ENCODE measurements around the gene PDXP.

The PDXP gene

DNA sequence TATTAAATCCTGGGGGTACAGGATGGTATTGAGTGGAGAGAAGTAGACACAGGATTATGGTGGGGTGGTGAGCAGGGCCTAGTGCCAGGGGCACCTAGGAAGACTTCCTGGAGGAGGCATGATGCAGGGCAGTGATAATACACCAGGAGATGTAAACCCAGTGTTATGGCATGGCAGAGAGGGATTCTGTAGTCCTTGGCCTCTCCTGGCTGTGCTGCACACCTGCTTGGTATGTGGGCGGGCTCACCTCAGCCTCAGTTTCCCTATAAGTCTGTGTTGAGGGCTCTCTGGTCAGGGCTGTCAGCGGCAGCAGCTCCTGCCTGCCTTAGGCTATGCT is 2.2 kb downstream of the PDXP start:
- Histone ChIP-seq H3K9me3 (ENCODE audit: control insufficient read depth in 1 of 2, low read length in 2 of 2) (no peaks in the 10 kb centered on the region), H3K36me3 (ENCODE audit: control insufficient read depth in 1 of 2, insufficient read depth in 2 of 2, low read length in 2 of 2) (peaks cover 3 to 11% of the 10 kb centered on the region in 2 donors), H3K9ac (ENCODE audit: low read depth in 1 of 2, low read length in 2 of 2) (peak overlapping the region; percentile 77 to 98), H3K27ac (ENCODE audit: low read depth, low read length) (peak overlapping the region; percentile 72), H3K4me1 (ENCODE audit: control insufficient read depth in 1 of 2, insufficient read depth in 2 of 2, low read length in 2 of 2) (peaks cover 39 to 43% of the 10 kb centered on the region in 2 donors), H3K27me3 (ENCODE audit: control insufficient read depth in 1 of 2, insufficient read depth in 2 of 2, low read length in 2 of 2) (no peaks in the 10 kb centered on the region), H3K4me3 (ENCODE audit: low read depth in 1 of 2, low read length in 2 of 2) (peak overlapping the region; percentile 72 to 90)

- Histone ChIP-seq H3K27me3 (ENCODE audit: control insufficient read depth in 1 of 2, insufficient read depth in 2 of 2, low read length in 2 of 2) (no peaks in the 10 kb centered on the region), H3K4me1 (ENCODE audit: control insufficient read depth in 1 of 2, insufficient read depth in 2 of 2, low read length in 2 of 2) (peaks cover 39 to 41% of the 10 kb centered on the region in 2 donors), H3K36me3 (ENCODE audit: control insufficient read depth in 1 of 2, insufficient read depth in 2 of 2, low read length in 2 of 2) (peaks cover 8 to 18% of the 10 kb centered on the region in 2 donors), H3K9me3 (ENCODE audit: control insufficient read depth in 1 of 2, low read length in 2 of 2) (no peaks in the 10 kb centered on the region), H3K27ac (ENCODE audit: low read depth, low read length) (peak overlapping the region; percentile 72), H3K9ac (ENCODE audit: low read depth in 1 of 2, low read length in 2 of 2) (peak overlapping the region; percentile 77 to 98), H3K4me3 (ENCODE audit: low read depth in 1 of 2, low read length in 2 of 2) (peak overlapping the region; percentile 72 to 90)
These were observed 2.8 kb downstream of the PDXP start for GRCh38 chr22:37661160-37661924.

DNA sequence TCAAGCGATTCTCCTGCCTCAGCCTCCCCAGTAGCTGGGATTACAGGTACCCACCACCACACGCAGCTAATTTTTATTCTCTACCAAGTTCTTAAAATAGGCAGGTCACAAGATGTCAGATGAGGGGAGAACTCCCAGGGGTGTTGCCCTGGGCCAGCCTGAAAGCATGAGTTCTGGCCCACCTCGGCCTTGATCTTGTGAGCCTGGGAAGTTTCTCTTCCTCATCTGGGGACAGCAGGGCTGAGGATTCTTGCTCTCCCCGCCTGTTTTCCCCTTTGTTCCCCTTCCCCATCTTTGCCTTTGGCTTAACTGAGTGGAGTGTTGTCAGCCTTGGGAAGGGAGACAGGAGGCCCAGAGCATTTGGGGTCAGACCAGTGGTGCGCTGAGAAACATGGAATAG is 3.5 kb downstream of the PDXP start:
- Histone ChIP-seq H3K36me3 (ENCODE audit: control insufficient read depth in 1 of 2, insufficient read depth in 2 of 2, low read length in 2 of 2) (peaks cover 14 to 25% of the 10 kb centered on the region in 2 donors), H3K4me3 (ENCODE audit: low read depth in 1 of 2, low read length in 2 of 2) (no peak overlapping the region), H3K4me1 (ENCODE audit: control insufficient read depth in 1 of 2, insufficient read depth in 2 of 2, low read length in 2 of 2) (peaks cover 39 to 41% of the 10 kb centered on the region in 2 donors), H3K27ac (ENCODE audit: low read depth, low read length) (no peak overlapping the region), H3K27me3 (ENCODE audit: control insufficient read depth in 1 of 2, insufficient read depth in 2 of 2, low read length in 2 of 2) (no peaks in the 10 kb centered on the region), H3K9ac (ENCODE audit: low read depth in 1 of 2, low read length in 2 of 2) (no peak overlapping the region), H3K9me3 (ENCODE audit: control insufficient read depth in 1 of 2, low read length in 2 of 2) (no peaks in the 10 kb centered on the region)

DNA sequence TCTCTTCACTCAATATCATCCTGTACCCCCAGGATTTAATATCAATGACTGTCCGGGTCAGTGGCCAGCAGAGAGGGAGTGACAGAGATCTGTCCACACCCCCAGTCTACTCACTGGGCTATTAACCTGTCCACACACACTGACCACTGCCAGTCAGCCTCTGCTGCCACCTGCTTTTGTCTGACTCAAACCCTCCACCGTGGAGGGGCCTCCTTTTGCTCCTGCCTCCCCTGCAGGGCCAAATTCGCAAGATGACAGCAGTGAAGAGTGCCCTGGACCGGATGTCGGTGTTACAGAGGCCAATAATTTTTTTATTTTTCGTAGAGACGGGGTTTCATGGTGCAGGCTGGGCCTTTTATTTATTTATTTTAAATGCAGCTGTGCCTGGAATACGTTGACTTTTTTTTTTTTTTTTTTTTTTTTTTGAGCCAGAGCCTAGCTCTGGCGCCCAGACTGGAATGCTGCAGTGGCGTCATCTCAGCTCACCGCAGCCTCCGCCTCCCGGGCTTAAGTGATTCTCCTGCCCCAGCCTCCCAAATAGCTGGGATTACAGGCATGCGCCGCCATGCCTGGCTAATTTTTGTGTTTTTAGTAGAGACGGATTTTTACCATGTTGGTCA is 5.1 kb downstream of the PDXP start:
- Histone ChIP-seq H3K9me3 (ENCODE audit: control insufficient read depth in 1 of 2, low read length in 2 of 2) (no peaks in the 10 kb centered on the region), H3K4me3 (ENCODE audit: low read depth in 1 of 2, low read length in 2 of 2) (no peak overlapping the region), H3K4me1 (ENCODE audit: control insufficient read depth in 1 of 2, insufficient read depth in 2 of 2, low read length in 2 of 2) (peaks cover 31 to 34% of the 10 kb centered on the region in 2 donors), H3K27me3 (ENCODE audit: control insufficient read depth in 1 of 2, insufficient read depth in 2 of 2, low read length in 2 of 2) (no peaks in the 10 kb centered on the region), H3K27ac (ENCODE audit: low read depth, low read length) (no peak overlapping the region), H3K9ac (ENCODE audit: low read depth in 1 of 2, low read length in 2 of 2) (no peak overlapping the region), H3K36me3 (ENCODE audit: control insufficient read depth in 1 of 2, insufficient read depth in 2 of 2, low read length in 2 of 2) (peaks cover 14 to 30% of the 10 kb centered on the region in 2 donors)

GRCh38 chr22:37664249-37665101 is 6.0 kb downstream of the PDXP start:
- Histone ChIP-seq H3K9ac (ENCODE audit: low read depth in 1 of 2, low read length in 2 of 2) (no peak overlapping the region), H3K4me3 (ENCODE audit: low read depth in 1 of 2, low read length in 2 of 2) (no peak overlapping the region), H3K36me3 (ENCODE audit: control insufficient read depth in 1 of 2, insufficient read depth in 2 of 2, low read length in 2 of 2) (peaks cover 14 to 30% of the 10 kb centered on the region in 2 donors), H3K9me3 (ENCODE audit: control insufficient read depth in 1 of 2, low read length in 2 of 2) (no peaks in the 10 kb centered on the region), H3K4me1 (ENCODE audit: control insufficient read depth in 1 of 2, insufficient read depth in 2 of 2, low read length in 2 of 2) (peaks cover 26 to 34% of the 10 kb centered on the region in 2 donors), H3K27ac (ENCODE audit: low read depth, low read length) (no peak overlapping the region), H3K27me3 (ENCODE audit: control insufficient read depth in 1 of 2, insufficient read depth in 2 of 2, low read length in 2 of 2) (no peaks in the 10 kb centered on the region)

GRCh38 chr22:37665487-37665886 is 7.0 kb downstream of the PDXP start:
- H3K4me3 ChIP-seq (ENCODE audit: low read depth in 1 of 2, low read length in 2 of 2): no peak overlapping the region
- H3K27me3 ChIP-seq (ENCODE audit: control insufficient read depth in 1 of 2, insufficient read depth in 2 of 2, low read length in 2 of 2): no peaks in the 10 kb centered on the region
- H3K36me3 ChIP-seq (ENCODE audit: control insufficient read depth in 1 of 2, insufficient read depth in 2 of 2, low read length in 2 of 2): peaks cover 14 to 30% of the 10 kb centered on the region in 2 donors
- no peak overlapping the region for H3K9ac ChIP-seq (ENCODE audit: low read depth in 1 of 2, low read length in 2 of 2)
- H3K27ac ChIP-seq (ENCODE audit: low read depth, low read length): no peak overlapping the region
- H3K4me1 ChIP-seq (ENCODE audit: control insufficient read depth in 1 of 2, insufficient read depth in 2 of 2, low read length in 2 of 2): peaks cover 16 to 24% of the 10 kb centered on the region in 2 donors
- H3K9me3 ChIP-seq (ENCODE audit: control insufficient read depth in 1 of 2, low read length in 2 of 2): no peaks in the 10 kb centered on the region

GRCh38 chr22:37669586-37669985 is 11.1 kb downstream of the PDXP start:
- Histone ChIP-seq H3K4me1 (ENCODE audit: control insufficient read depth in 1 of 2, insufficient read depth in 2 of 2, low read length in 2 of 2) (peaks cover 14 to 17% of the 10 kb centered on the region in 2 donors), H3K27ac (ENCODE audit: low read depth, low read length) (no peak overlapping the region), H3K9ac (ENCODE audit: low read depth in 1 of 2, low read length in 2 of 2) (no peak overlapping the region)

GRCh38 chr22:37672206-37672919 is 13.8 kb downstream of the PDXP start:
- no peaks in the 10 kb centered on the region for H3K27me3 ChIP-seq (ENCODE audit: control insufficient read depth in 1 of 2, insufficient read depth in 2 of 2, low read length in 2 of 2)
- peaks cover 0 to 1% of the 10 kb centered on the region in 2 donors for H3K36me3 ChIP-seq (ENCODE audit: control insufficient read depth in 1 of 2, insufficient read depth in 2 of 2, low read length in 2 of 2)
- H3K9me3 ChIP-seq (ENCODE audit: control insufficient read depth in 1 of 2, low read length in 2 of 2): no peaks in the 10 kb centered on the region
- H3K9ac ChIP-seq (ENCODE audit: low read depth in 1 of 2, low read length in 2 of 2): no peak overlapping the region
- H3K27ac ChIP-seq (ENCODE audit: low read depth, low read length): no peak overlapping the region
- H3K4me3 ChIP-seq (ENCODE audit: low read depth in 1 of 2, low read length in 2 of 2): no peak overlapping the region
- peaks cover 22 to 31% of the 10 kb centered on the region in 2 donors for H3K4me1 ChIP-seq (ENCODE audit: control insufficient read depth in 1 of 2, insufficient read depth in 2 of 2, low read length in 2 of 2)

More at GRCh38 chr22:37669586-37669985, 11.1 kb downstream of the PDXP start:
- Histone ChIP-seq H3K36me3 (ENCODE audit: control insufficient read depth in 1 of 2, insufficient read depth in 2 of 2, low read length in 2 of 2) (peaks cover 14 to 27% of the 10 kb centered on the region in 2 donors), H3K9me3 (ENCODE audit: control insufficient read depth in 1 of 2, low read length in 2 of 2) (no peaks in the 10 kb centered on the region), H3K4me3 (ENCODE audit: low read depth in 1 of 2, low read length in 2 of 2) (no peak overlapping the region), H3K27me3 (ENCODE audit: control insufficient read depth in 1 of 2, insufficient read depth in 2 of 2, low read length in 2 of 2) (no peaks in the 10 kb centered on the region)

DNA sequence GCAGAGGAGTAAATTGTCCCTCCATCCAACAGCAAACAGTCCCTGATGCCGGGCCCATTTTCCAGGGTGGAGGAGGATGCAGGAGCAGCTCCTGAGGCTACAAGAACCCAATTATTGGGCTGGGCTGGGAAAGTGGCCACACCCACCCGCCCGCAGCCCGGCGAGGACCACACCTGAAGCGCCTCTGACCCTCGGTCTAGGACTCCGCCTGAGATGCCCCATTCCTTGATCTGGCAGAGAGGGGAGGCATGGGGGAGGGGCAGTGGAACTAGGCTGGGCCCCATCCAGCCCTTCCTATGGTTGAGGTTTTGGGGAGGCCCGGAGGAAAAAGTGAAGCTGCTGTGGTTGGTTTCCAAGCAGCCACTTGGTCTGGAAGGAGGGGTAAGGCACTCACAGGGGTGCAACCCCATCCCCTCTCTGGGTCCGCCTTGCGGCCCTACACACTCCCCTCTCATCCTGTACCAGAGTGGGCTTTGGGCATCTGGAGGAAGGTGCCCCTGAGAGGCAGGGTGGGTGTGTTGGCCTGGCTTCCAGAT is 14.5 kb downstream of the PDXP start:
- Histone ChIP-seq H3K36me3 (ENCODE audit: control insufficient read depth in 1 of 2, insufficient read depth in 2 of 2, low read length in 2 of 2) (no peaks in the 10 kb centered on the region), H3K27ac (ENCODE audit: low read depth, low read length) (no peak overlapping the region), H3K4me3 (ENCODE audit: low read depth in 1 of 2, low read length in 2 of 2) (no peak overlapping the region), H3K9me3 (ENCODE audit: control insufficient read depth in 1 of 2, low read length in 2 of 2) (no peaks in the 10 kb centered on the region), H3K27me3 (ENCODE audit: control insufficient read depth in 1 of 2, insufficient read depth in 2 of 2, low read length in 2 of 2) (no peaks in the 10 kb centered on the region), H3K4me1 (ENCODE audit: control insufficient read depth in 1 of 2, insufficient read depth in 2 of 2, low read length in 2 of 2) (peaks cover 23 to 34% of the 10 kb centered on the region in 2 donors), H3K9ac (ENCODE audit: low read depth in 1 of 2, low read length in 2 of 2) (no peak overlapping the region)

Data from duodenal mucosa (tissue), 2 donors.